Activated T-helper 1 cell treated with Interleukin-2 at 50 U/mL for 16 hours (primary cell): ENCODE measurements around the gene BSPRY.
"Not testable (repeated sequence)": the region's sequence is repeated elsewhere in the genome, so short reads cannot be mapped to it uniquely, and the experiment has no call there.

ENCODE experiments used
- DNase-seq: peaks from one replicate; pipeline ENCODE4 v3.0.0-alpha.2; 2020; ENCODE audit warnings: low read depth

BSPRY gene

GRCh38 chr9:113395000-113395861 lies 45.9 kb downstream of the BSPRY start:
- DNase-seq = no peak

GRCh38 chr9:113397203-113397631 lies 47.9 kb downstream of the BSPRY start:
- DNase-seq = no peak

- DNase-seq = no peak
These were observed 49.5 kb downstream of the BSPRY start for GRCh38 chr9:113398796-113399195.

- DNase-seq = no peak
These were observed 50.4 kb downstream of the BSPRY start for GRCh38 chr9:113399646-113400200.

- DNase-seq = peak; percentile 99
These were observed 51.9 kb downstream of the BSPRY start, which contains the start of gene ALAD for GRCh38 chr9:113401027-113401792. Gene ALAD, minus strand, starts transcription at chr9:113401284. Its CDS starts 7,725 bp downstream, at chr9:113393559.

GRCh38 chr9:113403646-113404045 lies 54.3 kb downstream of the BSPRY start:
- DNase-seq = no peak

- DNase-seq = not testable (repeated sequence)
These were observed 57.0 kb downstream of the BSPRY start for GRCh38 chr9:113406353-113406752.

- DNase-seq = peak; percentile 29
These were observed 57.7 kb downstream of the BSPRY start for GRCh38 chr9:113406873-113407511.

GRCh38 chr9:113409481-113409880 lies 60.1 kb downstream of the BSPRY start:
- DNase-seq = no peak

GRCh38 chr9:113409883-113410206 lies 60.5 kb downstream of the BSPRY start:
- DNase-seq = no peak

- peak; percentile 89 for DNase-seq
These were observed 61.0 kb downstream of the BSPRY start, which contains the start of the genes C9orf43 and POLE3 for GRCh38 chr9:113410207-113410864. Gene C9orf43, plus strand, starts transcription at chr9:113410747. Its CDS starts 2,747 bp downstream, at chr9:113413494. Gene POLE3, minus strand, starts transcription at chr9:113410675. Its CDS starts 382 bp downstream, at chr9:113410293.

- no peak for DNase-seq
These were observed 66.9 kb downstream of the BSPRY start for GRCh38 chr9:113416149-113416721.

GRCh38 chr9:113417370-113417769 lies 68.0 kb downstream of the BSPRY start:
- no peak for DNase-seq
